GM18868 (cell line): ENCODE data around the gene PLIN5.

Experiments used
- ATAC-seq: cut with Tn5 transposase; IDR thresholded peaks from one replicate; pipeline ENCODE4 v1.9.1; 2021; ENCODE audit warnings: mild to moderate bottlenecking, moderate library complexity; ENCODE audit not compliant: unreplicated experiment

The PLIN5 gene

DNA sequence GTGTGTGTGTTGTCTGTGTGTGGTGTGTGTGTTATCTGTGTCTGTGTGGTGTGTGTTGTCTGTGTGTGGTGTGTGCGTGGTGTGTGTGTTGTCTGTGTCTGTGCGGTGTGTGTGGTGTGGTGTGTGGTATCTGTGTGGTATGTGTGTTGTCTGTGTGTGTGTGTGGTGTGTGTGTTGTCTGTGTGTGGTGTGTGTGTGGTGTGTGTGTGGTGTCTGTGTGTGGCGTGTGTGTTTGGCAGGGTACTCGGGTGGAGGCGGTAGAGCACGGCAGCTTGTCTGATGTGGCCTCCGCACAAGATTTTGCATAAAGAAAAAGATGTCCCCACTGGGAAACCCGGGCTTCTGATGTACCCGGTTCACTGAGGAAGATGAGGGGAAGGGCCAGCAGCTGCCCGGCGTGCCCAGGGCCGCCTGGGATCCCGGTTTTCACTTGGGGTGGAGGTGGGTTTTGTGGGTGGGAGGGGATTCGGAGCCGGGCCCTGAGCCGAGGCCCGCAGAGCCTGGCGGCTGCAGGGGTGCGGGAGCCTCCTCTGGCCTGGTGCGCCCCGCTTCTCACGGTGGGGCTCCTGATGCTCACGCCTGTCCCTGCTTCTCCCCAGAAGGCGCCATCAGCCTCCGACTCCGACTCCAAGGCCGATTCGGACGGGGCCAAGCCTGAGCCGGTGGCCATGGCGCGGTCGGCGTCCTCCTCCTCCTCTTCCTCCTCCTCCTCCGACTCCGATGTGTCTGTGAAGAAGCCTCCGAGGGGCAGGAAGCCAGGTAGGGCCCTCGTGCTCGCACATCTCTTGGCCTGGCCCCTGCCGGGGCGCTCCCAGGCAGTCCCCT lies 41.7 kb downstream of the PLIN5 start:
- ATAC-seq: no peak

DNA sequence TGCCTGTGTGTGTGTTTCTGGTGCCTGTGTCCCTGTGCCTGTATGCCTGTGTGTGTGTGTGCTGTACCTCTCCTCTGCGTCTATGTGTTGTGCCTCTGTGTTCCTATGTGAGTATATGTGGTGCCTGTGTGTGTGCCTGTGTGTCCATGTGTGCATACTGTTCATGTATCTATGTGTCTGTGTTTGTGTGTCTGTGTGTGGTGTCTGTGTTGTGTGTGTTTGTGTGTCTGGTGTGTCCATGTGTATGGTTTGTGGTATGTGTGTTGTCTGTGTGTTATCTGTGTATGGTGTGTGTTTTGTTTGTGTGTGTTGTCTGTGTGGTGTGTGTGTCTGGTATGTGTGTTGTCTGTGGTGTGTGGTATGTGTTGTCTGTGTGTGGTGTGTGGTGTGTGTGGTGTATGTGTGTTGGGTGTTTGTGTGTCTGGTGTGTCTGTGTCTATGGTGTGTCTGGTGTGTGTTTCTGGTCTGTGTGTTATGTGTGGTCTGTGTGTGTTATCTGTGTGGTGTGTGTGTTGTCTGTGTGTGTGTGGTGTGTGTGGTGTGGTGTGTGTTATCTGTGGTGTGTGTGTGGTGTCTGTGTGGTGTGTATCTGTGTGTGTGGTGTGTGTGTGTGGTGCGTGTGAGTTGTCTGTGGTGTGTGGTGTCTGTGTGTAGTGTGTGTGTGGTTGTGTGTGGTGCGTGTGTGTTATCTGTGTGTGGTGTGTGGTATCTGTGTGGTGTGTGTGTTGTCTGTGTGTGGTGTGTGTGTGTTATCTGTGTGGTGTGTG lies 42.5 kb downstream of the PLIN5 start:
- no peak for ATAC-seq

GRCh38 chr19:4491446-4491845 lies 43.6 kb downstream of the PLIN5 start:
- no peak for ATAC-seq

DNA sequence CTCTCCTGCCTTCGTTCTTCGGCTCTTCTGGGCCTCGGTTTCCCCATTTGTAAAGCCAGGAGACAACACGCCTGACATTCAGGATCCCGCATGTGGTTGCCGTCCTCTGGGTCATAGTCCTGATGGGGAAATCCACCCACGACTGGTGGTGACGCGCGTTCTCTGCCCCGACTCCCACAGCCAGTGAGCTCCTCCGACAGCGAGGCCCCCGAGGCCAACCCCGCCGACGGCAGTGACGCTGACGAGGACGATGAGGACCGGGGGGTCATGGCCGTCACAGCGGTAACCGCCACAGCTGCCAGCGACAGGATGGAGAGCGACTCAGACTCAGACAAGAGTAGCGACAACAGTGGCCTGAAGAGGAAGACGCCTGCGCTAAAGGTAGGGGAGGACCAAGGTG lies 46.5 kb downstream of the PLIN5 start:
- no peak for ATAC-seq

GRCh38 chr19:4487572-4487971 lies 47.5 kb downstream of the PLIN5 start:
- ATAC-seq: no peak

DNA sequence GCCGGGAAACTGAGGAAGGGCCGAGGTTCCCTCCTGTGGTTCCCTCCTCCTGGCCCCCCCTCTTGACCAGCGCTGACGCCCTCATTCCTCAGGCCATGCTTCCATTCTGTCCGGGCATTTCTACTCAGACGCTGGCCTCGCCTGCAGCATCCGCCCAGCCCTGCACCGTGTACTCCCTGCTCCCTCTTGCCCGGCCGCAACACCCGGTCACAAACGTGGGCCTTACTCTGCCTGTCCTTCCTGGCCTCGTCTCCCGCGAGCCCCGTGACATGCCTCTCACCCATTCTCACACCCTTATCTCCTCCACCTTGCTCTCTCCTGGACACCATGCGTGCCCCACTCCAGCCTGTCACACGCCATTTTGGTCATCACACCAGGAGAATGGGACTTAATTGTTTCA lies 51.6 kb downstream of the PLIN5 start:
- no peak for ATAC-seq

- ATAC-seq: no peak
Observed at GRCh38 chr19:4482721-4483364, 52.2 kb downstream of the PLIN5 start.

DNA sequence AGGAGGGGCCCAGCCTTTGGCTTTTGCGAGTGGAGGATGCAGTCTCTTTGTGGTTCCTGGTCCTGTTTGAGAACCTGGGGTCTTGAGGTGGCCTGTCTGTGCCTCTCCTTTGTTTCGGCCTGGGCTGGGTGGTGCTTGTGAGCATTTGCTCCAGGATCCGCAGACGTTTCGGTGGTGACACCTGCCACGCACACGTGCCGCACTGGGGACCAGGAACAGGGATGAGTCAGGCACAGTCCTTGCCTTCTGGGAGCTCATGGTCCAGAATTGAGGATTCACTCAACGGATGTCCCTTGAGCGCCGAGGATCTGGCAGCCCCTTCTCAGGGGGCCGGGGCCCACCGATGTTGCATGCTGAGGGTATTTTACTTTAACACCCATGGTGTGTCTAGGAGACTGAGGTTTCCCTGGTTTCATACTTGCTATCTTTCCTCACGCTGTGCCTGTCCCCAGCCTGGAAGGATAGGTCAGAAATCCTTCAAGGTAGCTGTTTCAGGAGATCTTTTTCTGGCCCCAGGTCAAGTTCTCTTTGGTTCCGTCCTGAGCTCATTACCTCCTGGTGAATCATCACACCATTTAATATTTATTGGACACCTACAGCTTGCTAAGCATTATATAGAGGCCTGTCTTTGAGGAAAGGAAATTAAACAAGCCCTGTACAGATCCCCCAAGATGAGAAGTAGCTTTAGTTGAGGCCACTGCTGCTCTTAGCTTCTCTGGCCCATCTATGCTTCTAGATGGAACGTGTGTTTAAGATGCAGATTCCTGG lies 57.8 kb downstream of the PLIN5 start:
- ATAC-seq: no peak

- ATAC-seq: no peak
Observed at GRCh38 chr19:4474514-4475022, 60.5 kb downstream of the PLIN5 start.

- ATAC-seq: no peak
Observed at GRCh38 chr19:4473763-4474513, 61.1 kb downstream of the PLIN5 start.

- no peak for ATAC-seq
Observed at GRCh38 chr19:4473011-4473762, 61.8 kb downstream of the PLIN5 start.
